CD4-positive, CD25-positive, alpha-beta regulatory T cell (primary cell): ENCODE data around the gene LATS2. TPM values are rescaled to one million over a fixed set of nuclear protein-coding genes. Genes with fewer than 3 reads are reported as not detected.

Experiments
- ATAC-seq, 2 donors: fragments of 150-1000 bp; cut with Tn5 transposase; one replicate each; pipeline ENCODE4 v1.10.0; 2021; ENCODE audit warnings: low read depth in 2 of 2, moderate number of reproducible peaks in 2 of 2, moderate library complexity in 1 of 2
- DNase-seq, 3 donors: peaks; one replicate each; pipeline versions ENCODE4 v3.0.0 to v3.0.0-alpha.2; 2012 to 2022; ENCODE audit warnings: mixed read lengths in 1 of 3
- H3K27ac ChIP-seq: one replicate; pipeline ENCODE4 v1.7.0; 2013; ENCODE audit warnings: mild to moderate bottlenecking, low read length; ENCODE audit not compliant: insufficient read depth, poor library complexity, severe bottlenecking
- H3K27me3 ChIP-seq: one replicate; pipeline ENCODE4 v1.7.0; 2013; ENCODE audit warnings: low read length; ENCODE audit not compliant: control insufficient read depth, insufficient read depth
- H3K36me3 ChIP-seq: one replicate; pipeline ENCODE4 v1.7.0; 2013; ENCODE audit warnings: mild to moderate bottlenecking, low read length, moderate library complexity; ENCODE audit not compliant: control insufficient read depth, insufficient read depth
- H3K4me1 ChIP-seq: 2 replicates; pipeline ENCODE4 v1.7.0; 2013; ENCODE audit warnings: mild to moderate bottlenecking, low read length; ENCODE audit not compliant: insufficient read depth, control insufficient read depth, poor library complexity, severe bottlenecking
- H3K4me3 ChIP-seq: one replicate; pipeline ENCODE4 v1.7.0; 2013; ENCODE audit warnings: low read depth, mild to moderate bottlenecking, low read length, moderate library complexity
- H3K9me3 ChIP-seq, 2 experiments: 1 replicate in 1 of 2; 2 replicates in 1 of 2; pipeline ENCODE4 v1.7.0; 2013; ENCODE audit warnings: low read length in 2 of 2, mild to moderate bottlenecking in 1 of 2, moderate library complexity in 1 of 2; ENCODE audit not compliant: control insufficient read depth in 2 of 2
- H3K27ac Mint-ChIP-seq, 3 donors: one replicate each; pipeline ENCODE4 v1.8.0; 2020 to 2022; ENCODE audit warnings: mild to moderate bottlenecking in 3 of 3, mixed read lengths in 3 of 3, moderate library complexity in 2 of 3
- H3K27me3 Mint-ChIP-seq: one replicate; pipeline ENCODE4 v1.8.0; 2022; ENCODE audit warnings: mild to moderate bottlenecking, mixed read lengths
- H3K36me3 Mint-ChIP-seq: one replicate; pipeline ENCODE4 v1.8.0; 2020; ENCODE audit warnings: mixed read lengths
- H3K4me1 Mint-ChIP-seq, 4 donors: one replicate each; pipeline ENCODE4 v1.8.0; 2020 to 2022; ENCODE audit warnings: mixed read lengths in 4 of 4, mild to moderate bottlenecking in 1 of 4
- H3K4me3 Mint-ChIP-seq, 4 donors: one replicate each; pipeline ENCODE4 v1.8.0; 2020 to 2022; ENCODE audit warnings: mild to moderate bottlenecking in 4 of 4, mixed read lengths in 4 of 4, moderate library complexity in 3 of 4
- H3K9me3 Mint-ChIP-seq, 7 donors: one replicate each; pipeline ENCODE4 v1.8.0; 2020 to 2022; ENCODE audit warnings: mixed read lengths in 7 of 7, mild to moderate bottlenecking in 3 of 7, moderate library complexity in 2 of 7
- polyA plus RNA-seq, 4 donors: library from polyadenylated mRNA; unstranded; fragments of 300-500 nt; fragmentation: Illumina TruSeq; gene quantifications; one replicate each; pipeline ENCODE4 v1.2.3, GENCODE V29; 2021
- total RNA-seq: library from RNA; stranded (reverse); gene quantifications from one replicate; pipeline ENCODE4 v1.2.3, GENCODE V29; 2022

LATS2 gene
- total and polyA plus RNA-seq, 5 donors from 2014 or later: 0.35 TPM; not detected in 4

DNA sequence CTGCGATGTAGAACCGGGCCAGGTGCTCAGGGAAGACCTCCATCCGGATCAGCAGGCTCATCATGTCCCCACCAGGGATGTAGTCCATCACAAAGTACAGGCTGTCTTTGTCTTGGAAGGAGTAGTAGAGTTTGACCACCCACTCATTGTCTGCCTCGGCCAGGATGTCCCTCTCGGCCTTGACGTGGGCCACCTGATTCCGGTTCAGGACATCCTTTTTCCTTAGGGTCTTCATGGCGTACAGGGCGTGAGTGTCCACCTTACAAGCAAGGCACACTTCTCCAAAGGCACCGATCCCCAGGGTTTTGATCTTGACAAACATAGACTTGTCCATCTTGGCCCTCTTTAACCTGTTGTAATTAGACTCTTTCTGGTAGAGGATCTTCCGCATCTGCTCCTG lies 78.0 kb downstream of the LATS2 start:
- Mint-ChIP-seq H3K4me3 (no peak overlapping the region), H3K27ac (no peak overlapping the region), H3K36me3 (no peaks in the 10 kb centered on the region), H3K9me3 (no peaks in the 10 kb centered on the region), H3K27me3 (peaks cover 12% of the 10 kb centered on the region), H3K4me1 (no peaks in the 10 kb centered on the region)
- DNase-seq (no peak), ATAC-seq (no peak)
- H3K36me3 ChIP-seq: no peaks in the 10 kb centered on the region
- no peaks in the 10 kb centered on the region for H3K4me1 ChIP-seq
- no peaks in the 10 kb centered on the region for H3K27me3 ChIP-seq
- no peaks in the 10 kb centered on the region for H3K9me3 ChIP-seq
- H3K27ac ChIP-seq: no peak overlapping the region
- no peak overlapping the region for H3K4me3 ChIP-seq

DNA sequence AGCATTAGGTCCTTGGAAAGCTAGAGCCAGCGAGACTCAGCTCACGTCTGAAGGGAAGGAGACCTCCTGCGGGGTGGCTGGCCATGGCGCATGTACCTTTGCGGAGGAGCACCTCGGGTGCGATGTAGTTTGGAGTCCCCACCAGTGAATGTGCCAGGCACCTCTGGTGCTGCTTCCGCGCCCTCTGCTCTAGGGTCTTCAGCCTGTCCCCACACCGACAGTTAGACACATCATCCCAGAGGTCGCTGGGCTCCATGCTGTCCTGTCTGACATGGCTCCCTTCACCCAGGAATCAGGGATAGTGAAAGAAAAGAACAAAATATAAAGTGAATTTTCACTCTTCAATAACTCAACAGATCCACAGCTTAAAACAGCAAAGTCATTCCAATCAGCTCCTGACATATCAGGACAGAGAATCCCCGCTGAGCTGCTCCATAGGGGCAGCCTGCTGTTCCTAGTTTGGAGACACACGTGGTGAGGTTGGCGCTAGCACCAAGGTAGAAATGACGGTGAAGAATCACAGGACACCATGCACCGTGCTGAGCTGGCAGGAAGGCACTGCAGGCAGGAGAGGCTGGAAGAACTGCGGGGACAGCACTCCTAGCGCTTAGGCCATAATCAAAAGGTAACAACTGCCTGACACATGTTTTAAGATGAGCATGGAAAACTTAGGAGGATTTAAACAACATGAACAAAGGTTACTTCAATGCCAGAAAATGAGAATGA lies 79.9 kb downstream of the LATS2 start:
- H3K9me3 ChIP-seq: no peaks in the 10 kb centered on the region
- no peak overlapping the region for H3K27ac Mint-ChIP-seq
- peaks cover 10% of the 10 kb centered on the region for H3K27me3 Mint-ChIP-seq
- H3K36me3 Mint-ChIP-seq: no peaks in the 10 kb centered on the region
- H3K4me3 Mint-ChIP-seq: no peak overlapping the region
- no peaks in the 10 kb centered on the region for H3K4me1 Mint-ChIP-seq
- no peaks in the 10 kb centered on the region for H3K9me3 Mint-ChIP-seq
- DNase-seq (no peak), ATAC-seq (no peak)
- no peaks in the 10 kb centered on the region for H3K36me3 ChIP-seq
- no peaks in the 10 kb centered on the region for H3K4me1 ChIP-seq
- no peak overlapping the region for H3K4me3 ChIP-seq
- H3K27ac ChIP-seq: no peak overlapping the region
- H3K27me3 ChIP-seq: no peaks in the 10 kb centered on the region

DNA sequence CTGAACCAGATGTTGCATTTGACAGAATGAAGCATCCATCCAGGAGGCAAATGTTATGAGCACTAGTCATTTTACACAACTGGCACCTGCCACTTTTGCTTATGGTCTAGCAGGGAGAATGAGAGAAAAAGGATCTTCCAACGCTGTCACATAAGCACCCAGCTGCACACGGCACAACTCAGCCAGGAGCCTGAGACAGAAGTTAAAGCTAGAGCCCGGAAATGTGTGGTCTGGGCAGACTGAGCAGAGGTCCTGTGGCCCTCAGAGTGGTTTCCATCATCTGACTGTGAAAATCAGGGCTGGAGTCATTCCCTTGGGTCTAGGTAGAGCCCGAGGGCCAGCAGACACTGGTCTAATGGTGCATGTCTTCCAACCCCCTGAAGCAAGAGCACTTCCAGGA lies 80.5 kb downstream of the LATS2 start:
- Mint-ChIP-seq H3K9me3 (peaks cover 0 to 1% (median 0%) of the 10 kb centered on the region in 7 donors), H3K27ac (no peak overlapping the region), H3K4me1 (no peaks in the 10 kb centered on the region), H3K4me3 (no peak overlapping the region), H3K27me3 (peaks cover 3% of the 10 kb centered on the region), H3K36me3 (no peaks in the 10 kb centered on the region)
- H3K4me3 ChIP-seq: no peak overlapping the region
- H3K27me3 ChIP-seq: no peaks in the 10 kb centered on the region
- no peaks in the 10 kb centered on the region for H3K9me3 ChIP-seq
- ATAC-seq (no peak), DNase-seq (no peak)
- H3K36me3 ChIP-seq: no peaks in the 10 kb centered on the region
- no peak overlapping the region for H3K27ac ChIP-seq
- H3K4me1 ChIP-seq: no peaks in the 10 kb centered on the region

DNA sequence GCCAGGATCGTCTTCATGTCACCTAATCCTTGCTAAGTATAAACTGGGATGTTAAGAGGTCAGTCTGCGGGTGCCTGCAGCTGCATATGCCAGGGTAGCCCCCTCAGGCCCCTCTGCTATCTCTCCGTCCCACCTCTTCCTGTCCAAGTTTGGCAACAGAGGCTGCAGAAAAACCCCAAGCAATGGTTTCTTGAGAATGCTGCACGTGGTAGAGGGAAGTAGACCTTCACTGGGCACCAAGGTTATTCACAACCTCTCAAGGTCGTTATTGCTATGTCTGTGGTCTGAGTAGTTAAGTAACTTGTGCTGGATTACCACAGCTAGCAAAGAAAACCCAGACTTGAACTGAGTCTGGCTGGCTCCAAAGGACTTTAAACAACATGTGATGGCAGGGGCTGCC lies 81.0 kb downstream of the LATS2 start:
- no peaks in the 10 kb centered on the region for H3K4me1 ChIP-seq
- Mint-ChIP-seq H3K27ac (no peak overlapping the region), H3K36me3 (no peaks in the 10 kb centered on the region), H3K4me1 (no peaks in the 10 kb centered on the region), H3K9me3 (peaks cover 0 to 1% (median 0%) of the 10 kb centered on the region in 7 donors), H3K4me3 (no peak overlapping the region), H3K27me3 (no peaks in the 10 kb centered on the region)
- H3K4me3 ChIP-seq: no peak overlapping the region
- ATAC-seq (no peak), DNase-seq (no peak)
- H3K36me3 ChIP-seq: no peaks in the 10 kb centered on the region
- H3K9me3 ChIP-seq: no peaks in the 10 kb centered on the region
- no peaks in the 10 kb centered on the region for H3K27me3 ChIP-seq
- no peak overlapping the region for H3K27ac ChIP-seq

DNA sequence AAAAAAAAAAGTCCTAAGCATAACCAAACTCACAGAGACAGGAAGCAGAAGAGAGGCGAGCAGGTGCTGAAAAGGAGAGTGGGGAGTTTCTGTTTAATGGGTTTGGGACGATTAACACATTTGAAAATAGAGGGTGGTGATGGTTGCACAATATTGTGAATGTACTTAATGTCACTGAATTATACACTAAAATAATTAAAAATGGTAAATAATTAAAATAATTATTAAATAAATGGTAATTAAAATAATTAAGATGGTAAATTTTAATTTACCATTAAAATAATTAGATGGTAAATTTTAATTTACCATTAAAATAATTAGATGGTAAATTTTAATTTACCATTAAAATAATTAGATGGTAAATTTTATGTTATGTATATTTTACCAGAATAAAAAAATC lies 84.0 kb downstream of the LATS2 start:
- H3K4me3 Mint-ChIP-seq: no peak overlapping the region
- no peaks in the 10 kb centered on the region for H3K27me3 Mint-ChIP-seq
- H3K4me1 Mint-ChIP-seq: no peaks in the 10 kb centered on the region
- Histone ChIP-seq H3K27ac (no peak overlapping the region), H3K9me3 (no peaks in the 10 kb centered on the region), H3K36me3 (no peaks in the 10 kb centered on the region), H3K27me3 (no peaks in the 10 kb centered on the region), H3K4me3 (no peak overlapping the region), H3K4me1 (no peaks in the 10 kb centered on the region)
- no peaks in the 10 kb centered on the region for H3K36me3 Mint-ChIP-seq
- H3K9me3 Mint-ChIP-seq: peaks cover 0 to 1% (median 0%) of the 10 kb centered on the region in 7 donors
- ATAC-seq (no peak), DNase-seq (no peak)
- no peak overlapping the region for H3K27ac Mint-ChIP-seq

DNA sequence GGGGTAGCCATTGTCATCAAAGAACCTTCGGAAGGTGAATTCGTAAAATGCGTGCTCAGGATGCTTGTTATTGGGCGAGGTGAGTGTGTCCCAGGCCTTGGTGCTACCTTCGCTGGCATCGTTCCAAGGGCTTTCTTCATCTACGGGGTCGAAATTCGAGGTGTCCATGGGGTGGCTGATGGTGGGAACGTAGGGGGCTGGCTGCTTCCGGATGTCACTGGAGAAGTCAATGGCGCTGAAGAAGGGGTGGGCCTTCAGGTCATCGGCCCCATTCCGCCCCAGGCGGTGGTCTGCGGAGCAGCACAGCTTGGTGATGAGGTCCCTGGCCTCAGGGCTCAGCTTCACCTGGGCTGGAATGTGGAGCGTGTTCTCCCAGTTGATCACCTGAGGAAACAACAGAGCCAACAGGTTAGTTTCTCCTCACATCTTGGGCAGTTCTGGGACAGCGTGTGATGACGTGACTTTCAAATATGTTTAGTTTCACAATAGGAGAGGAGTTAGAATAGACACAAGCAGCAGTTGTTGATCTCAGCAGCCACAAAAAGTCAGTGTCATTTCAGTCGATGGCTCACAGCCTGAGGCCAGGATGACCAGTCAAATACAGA lies 86.3 kb downstream of the LATS2 start:
- no peak for DNase-seq
- Mint-ChIP-seq H3K9me3 (peaks cover 0 to 1% (median 0%) of the 10 kb centered on the region in 7 donors), H3K4me3 (no peak overlapping the region)

DNA sequence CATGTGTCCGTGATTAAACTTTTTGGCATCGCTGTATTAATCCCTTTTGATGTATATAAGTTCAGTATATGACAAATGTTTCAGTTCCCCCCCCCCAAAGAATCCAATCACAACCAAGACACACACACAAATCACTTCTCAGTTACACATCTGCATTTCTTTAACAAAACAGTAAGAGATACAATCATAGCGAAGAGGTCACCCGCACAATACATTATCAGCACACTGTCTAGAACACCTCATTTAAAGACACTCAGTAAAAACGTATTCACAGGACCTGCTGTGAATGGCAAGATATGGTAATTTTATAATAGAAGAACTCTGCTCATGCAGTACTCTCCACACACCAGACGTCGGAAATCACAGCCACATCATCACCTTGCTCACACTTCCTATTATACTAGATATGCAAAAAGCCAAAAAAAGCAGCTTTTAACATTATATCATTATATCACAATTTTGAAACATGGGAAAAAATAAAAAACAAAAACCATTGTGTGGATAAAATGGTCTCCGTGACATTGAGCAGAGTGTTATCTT lies 87.4 kb downstream of the LATS2 start:
- Mint-ChIP-seq H3K27ac (no peak overlapping the region), H3K9me3 (peaks cover 0 to 1% (median 0%) of the 10 kb centered on the region in 7 donors), H3K4me3 (no peak overlapping the region), H3K27me3 (no peaks in the 10 kb centered on the region), H3K4me1 (no peaks in the 10 kb centered on the region), H3K36me3 (no peaks in the 10 kb centered on the region)
- Histone ChIP-seq H3K4me1 (no peaks in the 10 kb centered on the region), H3K9me3 (no peaks in the 10 kb centered on the region), H3K27ac (no peak overlapping the region), H3K36me3 (no peaks in the 10 kb centered on the region), H3K4me3 (no peak overlapping the region), H3K27me3 (no peaks in the 10 kb centered on the region)
- no peak for ATAC-seq
- no peak for DNase-seq

More for the DNA sequence above, 86.3 kb downstream of the LATS2 start:
- Mint-ChIP-seq H3K27me3 (no peaks in the 10 kb centered on the region), H3K27ac (no peak overlapping the region), H3K36me3 (no peaks in the 10 kb centered on the region), H3K4me1 (no peaks in the 10 kb centered on the region)
- Histone ChIP-seq H3K36me3 (no peaks in the 10 kb centered on the region), H3K4me1 (no peaks in the 10 kb centered on the region), H3K27ac (no peak overlapping the region), H3K4me3 (no peak overlapping the region), H3K27me3 (no peaks in the 10 kb centered on the region), H3K9me3 (no peaks in the 10 kb centered on the region)
- ATAC-seq: no peak

DNA sequence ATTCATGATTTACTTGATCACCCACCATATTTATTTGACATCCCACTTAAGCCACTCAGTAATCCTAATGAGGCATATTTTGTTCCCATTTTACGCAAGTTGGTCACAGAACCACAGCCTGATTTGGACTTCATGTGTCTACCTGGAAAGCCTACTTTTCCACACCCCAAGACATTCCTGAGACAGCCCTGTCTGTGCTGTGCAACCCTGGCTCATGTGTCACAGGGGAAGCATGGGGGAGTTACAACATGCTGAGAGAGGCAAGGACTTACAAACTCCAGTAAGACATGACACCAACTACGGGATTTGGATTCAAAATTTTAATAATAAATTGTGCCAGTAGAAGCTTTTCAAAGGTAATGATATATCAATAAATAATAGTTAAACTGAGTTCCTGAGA lies 88.7 kb downstream of the LATS2 start:
- no peaks in the 10 kb centered on the region for H3K36me3 Mint-ChIP-seq
- Histone ChIP-seq H3K4me3 (no peak overlapping the region), H3K36me3 (no peaks in the 10 kb centered on the region), H3K27ac (no peak overlapping the region), H3K9me3 (no peaks in the 10 kb centered on the region), H3K27me3 (no peaks in the 10 kb centered on the region), H3K4me1 (no peaks in the 10 kb centered on the region)
- peaks cover 0 to 2% (median 0%) of the 10 kb centered on the region in 4 donors for H3K4me1 Mint-ChIP-seq
- no peak overlapping the region for H3K4me3 Mint-ChIP-seq
- DNase-seq (no peak), ATAC-seq (no peak)
- H3K27me3 Mint-ChIP-seq: peaks cover 1% of the 10 kb centered on the region
- H3K27ac Mint-ChIP-seq: no peak overlapping the region
- H3K9me3 Mint-ChIP-seq: peaks cover 0 to 3% (median 0%) of the 10 kb centered on the region in 7 donors
